Measurements from ENCODE around the gene SERAC1.

The SERAC1 gene

DNA sequence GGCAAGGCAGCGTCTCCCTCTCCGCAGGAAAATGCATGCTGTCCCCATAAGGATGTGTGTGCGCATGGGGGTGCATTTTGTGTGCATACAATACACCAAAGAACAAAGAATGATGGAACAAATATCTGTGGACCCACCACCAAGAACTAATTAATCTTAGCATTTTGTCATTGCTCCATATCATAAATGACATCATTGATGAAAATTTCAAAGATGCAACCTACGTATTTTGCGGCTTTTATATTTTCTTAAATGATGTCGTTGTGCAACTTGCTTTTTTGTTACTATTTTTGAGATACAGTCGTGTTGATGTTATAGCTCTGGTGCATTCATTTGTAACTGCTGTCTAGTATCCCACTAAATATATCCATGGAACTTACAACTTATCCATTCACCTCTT, 89.7 kb downstream of the SERAC1 start:
- DNase-seq (ENCODE audit: low spot score) = no peak

DNA sequence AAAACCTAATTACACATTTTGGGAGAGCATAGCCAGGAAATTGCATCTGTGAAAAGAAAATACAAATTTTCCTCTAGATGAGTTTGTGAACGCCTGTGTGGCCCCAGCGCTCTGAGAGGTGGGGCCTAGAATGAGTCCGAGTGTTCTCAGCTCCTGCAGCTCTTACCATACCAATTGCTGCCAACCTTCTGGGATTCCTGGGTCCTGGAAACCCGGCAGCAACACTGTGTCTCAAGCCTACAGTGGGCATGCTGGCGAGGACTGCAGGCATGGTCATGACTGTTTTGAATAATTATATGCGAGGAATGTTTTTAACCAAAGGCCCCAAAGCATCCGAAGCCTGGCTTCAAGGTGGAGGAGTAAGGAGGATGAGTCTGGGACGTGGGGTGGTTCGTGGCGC, 90.4 kb downstream of the SERAC1 start:
- DNase-seq (ENCODE audit: low spot score) = no peak

GRCh38 chr6:158076548-158076947, 91.5 kb downstream of the SERAC1 start:
- no peak for DNase-seq (ENCODE audit: low spot score)

- no peak for DNase-seq (ENCODE audit: low spot score)
These were observed 94.3 kb downstream of the SERAC1 start for GRCh38 chr6:158073776-158074175.

DNA sequence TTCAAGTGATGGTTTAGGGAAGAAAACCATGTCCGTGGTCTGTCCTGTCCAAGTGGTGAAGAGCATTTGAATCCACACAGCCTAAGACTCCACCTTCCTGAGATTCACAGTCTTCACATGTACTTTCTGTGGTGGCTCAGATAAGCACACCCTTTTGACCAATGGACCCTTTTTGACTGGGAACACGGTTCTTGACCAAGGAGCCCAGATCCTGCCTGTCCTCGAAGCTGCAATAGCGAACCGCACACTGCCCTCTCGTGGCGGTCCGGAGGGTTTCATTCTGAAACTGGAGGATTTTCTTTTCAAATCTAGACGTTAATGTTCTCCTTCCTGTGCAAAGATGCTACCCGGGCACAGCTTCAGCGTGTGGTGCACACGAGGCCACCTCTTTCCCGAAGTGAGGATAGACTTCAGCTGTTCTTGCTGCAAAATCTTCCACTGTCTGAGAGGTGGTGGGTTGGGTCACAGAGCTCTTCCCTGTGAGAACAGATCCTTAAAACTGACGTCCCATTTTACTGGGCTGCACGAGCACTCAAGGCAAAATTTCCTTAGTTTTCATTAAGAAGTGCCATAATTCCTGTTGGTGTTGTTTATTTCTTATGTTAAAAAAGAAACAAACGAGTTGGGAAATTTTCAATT, 95.9 kb downstream of the SERAC1 start:
- peak; percentile 80 for DNase-seq (ENCODE audit: low spot score)

DNA sequence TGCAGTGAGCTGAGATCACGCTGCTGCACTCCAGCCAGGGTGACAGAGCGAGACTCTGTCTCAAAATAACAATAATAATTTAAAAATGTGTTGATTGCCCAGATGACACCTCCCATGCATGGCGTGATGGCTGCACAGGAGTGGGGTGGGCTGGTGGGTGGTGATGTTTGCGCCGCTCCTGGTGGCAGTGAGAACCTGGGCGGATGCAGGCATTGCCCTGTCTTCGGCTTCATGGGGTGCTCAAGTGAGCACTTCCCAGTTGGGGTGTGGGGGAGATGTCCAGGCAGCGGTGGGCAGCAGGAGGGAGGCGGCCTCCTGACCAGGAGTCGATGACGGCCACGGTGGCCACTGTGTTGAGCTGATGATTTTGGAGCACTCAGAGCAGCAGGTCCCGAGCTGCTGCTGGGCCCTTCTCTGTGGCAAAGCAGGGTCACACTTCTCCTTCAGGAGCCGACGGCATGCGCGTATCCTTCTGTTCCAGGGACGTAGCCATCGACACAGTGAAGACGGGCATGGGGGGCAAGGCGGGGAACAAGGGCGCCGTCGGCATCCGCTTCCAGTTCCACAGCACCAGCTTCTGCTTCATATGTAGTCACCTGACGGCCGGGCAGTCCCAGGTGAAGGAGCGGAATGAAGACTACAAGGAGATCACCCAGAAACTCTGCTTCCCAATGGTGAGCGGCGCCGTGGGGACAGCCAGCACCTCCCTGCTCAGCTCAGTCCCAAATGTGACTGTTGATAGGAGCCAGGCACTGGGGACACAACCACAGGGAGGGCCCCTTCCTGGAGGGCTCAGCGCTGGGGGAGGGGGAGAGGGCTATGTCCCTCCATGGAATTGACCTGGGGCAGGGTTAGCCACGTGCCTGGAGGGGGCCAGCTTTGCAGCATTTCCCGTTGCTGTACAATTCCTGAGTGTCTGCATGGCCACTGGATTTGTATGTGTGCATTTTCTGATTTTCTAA, 96.7 kb downstream of the SERAC1 start:
- DNase-seq (ENCODE audit: low spot score) = no peak

- no peak for DNase-seq (ENCODE audit: low spot score)
These were observed 97.5 kb downstream of the SERAC1 start for GRCh38 chr6:158070513-158070912.

DNA sequence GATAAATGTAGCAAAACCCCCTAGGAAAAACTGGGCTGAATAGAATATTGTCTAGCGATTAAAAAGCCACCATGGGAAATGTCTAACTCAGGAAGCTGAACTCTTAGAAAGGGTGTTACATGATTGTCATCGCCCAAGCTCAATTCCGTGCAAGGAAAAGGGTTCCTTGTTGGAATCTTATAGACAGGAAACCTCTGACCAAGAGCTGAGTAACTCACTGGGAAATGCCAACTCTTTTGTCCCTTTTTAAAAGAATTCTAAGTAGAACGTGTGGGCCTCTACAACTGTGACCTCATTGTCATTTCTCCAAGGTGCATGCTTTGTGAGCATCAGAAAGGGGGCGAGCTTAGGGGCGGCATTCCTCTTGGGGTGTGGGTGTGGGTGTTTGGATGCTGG, 98.3 kb downstream of the SERAC1 start:
- DNase-seq (ENCODE audit: low spot score) = peak; percentile 31

- DNase-seq (ENCODE audit: low spot score) = peak; percentile 70
These were observed 98.9 kb downstream of the SERAC1 start for GRCh38 chr6:158068893-158069799.

DNA sequence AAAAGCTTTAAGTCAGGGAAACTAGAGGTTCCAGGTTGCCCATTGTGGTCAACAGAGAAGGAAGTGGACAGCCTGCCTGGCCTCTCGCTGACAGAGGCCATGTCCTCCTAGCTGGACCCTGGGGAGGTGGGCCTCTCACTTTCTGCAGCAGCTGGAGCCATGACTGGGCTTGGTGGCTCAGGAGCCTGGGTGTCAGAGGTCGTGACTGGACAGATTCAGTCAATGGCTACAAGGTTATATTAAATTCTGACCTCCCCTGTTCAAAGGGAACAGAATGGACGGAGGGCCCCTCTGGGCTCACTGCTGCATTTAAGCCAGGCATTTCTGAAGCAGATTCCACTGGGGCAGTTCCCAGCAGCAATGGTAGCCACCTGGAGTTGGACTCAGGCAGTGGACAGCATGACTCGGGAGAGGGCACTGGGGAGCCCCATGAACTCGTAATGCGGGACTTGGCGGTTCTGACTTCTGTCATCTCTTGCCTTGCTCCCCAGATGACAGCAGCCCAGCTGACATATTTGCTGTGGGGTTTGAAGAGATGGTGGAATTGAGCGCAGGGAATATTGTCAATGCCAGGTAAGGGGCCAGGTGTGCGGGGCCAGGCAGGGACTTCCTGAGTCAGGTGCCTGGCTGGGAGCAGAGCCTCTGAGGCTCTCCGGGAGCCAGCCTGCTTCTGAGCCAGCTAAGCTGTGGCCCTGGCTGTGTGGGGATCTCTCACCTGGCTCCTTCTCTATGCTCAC, 99.7 kb downstream of the SERAC1 start:
- no peak for DNase-seq (ENCODE audit: low spot score)

DNA sequence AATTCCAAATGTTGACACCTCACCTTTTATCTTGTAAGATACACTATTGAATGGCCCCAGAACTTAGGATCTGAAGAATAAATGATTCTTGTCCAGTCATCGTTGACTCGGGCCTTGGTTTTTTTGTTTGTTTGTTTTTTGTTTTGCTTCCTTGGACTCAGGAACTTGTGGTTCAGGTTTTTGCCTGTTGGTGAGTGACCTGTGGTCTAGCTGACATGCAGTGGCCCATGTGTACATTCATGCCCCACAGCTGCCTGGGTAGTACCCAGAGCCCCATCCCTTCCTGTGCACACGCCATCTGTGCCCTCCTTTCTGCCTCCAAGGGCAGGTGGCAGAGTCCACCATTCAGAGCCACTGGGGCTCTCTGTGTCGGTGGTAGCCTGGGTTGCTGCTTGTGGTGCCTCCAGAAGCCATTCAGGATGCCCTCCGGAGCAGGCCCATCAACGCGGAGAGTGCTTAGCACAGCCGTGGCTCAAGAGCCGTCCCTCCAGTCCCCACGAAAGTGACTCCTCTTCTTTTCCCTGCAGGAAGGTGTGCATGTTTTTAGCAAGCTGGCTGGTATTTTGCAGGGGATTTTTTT, 100.5 kb downstream of the SERAC1 start:
- DNase-seq (ENCODE audit: low spot score) = no peak

DNA sequence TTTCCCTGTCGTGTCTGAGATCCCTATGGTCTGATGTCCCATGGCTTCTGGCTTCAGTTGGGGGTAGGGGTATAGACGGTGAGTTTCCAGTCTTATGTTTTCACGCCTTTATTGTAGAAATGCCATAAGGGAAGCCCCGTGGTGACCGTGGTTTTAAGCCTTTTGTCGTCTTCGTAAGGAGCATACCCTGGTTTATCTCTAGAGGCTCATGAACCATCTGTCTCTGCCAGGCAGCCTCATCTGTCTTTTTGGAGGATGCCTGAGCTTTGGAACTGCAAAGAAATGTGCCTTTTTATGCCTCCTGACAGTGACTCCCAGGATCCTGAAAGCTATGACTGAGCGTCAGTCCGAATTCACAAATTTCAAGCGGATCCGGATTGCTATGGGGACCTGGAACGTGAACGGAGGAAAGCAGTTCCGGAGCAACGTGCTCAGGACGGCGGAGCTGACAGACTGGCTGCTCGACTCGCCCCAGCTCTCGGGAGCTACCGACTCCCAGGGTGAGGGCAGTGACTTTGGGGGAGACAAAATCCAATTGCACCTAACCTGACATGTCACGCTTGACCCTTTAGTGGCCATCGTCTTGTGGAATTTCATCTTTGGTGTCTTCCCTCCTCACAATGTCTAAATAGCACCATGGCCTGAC, 101.8 kb downstream of the SERAC1 start:
- DNase-seq (ENCODE audit: low spot score) = no peak

DNA sequence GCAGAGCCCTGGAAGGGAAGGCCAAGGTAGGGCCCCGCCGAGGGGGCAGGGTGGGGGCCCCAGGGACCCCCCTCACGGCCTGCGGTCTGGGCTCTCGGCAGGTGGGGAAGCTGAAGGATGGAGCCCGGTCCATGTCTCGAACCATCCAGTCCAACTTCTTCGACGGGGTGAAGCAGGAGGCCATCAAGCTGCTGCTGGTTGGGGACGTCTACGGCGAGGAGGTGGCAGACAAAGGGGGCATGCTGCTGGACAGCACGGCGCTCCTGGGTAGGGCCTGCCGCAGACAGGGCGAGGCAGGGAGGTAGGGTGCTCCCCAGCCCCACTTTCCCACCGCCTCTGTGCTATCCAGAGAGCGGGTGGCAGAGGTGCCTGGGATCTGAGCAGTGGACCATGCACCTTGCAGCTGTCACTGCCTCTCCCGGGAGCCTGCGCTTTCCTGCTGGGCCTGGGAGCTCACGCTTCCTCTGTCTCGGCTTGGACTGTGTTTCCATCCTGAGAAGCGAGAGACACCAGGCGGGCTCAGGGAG, 103.3 kb downstream of the SERAC1 start:
- no peak for DNase-seq (ENCODE audit: low spot score)

- DNase-seq (ENCODE audit: low spot score) = no peak
These were observed 104.3 kb downstream of the SERAC1 start for GRCh38 chr6:158063736-158064135.

DNA sequence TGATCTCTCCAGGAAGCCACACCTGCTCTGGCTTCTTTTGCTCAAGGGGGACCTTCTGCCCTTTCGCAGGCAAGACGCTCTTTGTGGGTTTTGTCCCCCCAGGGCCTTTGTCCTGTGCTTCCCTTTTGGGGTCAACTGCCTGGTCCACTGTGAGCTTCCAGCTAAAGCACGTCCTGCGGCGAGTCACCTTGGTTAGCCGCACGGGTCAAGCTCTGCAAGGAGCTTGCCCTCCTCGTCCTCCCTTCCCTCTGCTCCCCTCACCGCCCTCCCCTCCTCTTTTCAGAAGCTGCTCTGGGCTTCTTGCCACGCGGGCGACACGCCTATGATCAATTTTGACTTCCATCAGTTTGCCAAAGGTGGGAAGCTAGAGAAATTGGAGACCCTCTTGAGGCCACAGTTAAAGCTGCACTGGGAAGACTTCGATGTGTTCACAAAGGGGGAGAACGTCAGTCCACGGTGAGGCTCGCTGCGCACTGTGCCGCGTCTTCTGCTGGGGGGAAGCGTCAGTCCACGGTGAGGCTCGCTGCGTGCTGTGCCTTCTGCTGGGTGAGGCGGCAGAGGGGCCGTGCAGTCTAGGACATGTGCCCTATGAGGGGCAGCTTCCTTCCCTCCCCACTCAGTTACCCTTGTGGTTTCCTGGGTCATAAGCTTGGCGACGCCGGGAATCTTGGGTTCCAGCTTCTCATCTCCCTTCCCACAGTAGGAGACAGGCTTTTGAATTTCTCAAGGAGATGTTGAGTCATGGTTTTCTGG, 106.2 kb downstream of the SERAC1 start:
- no peak for DNase-seq (ENCODE audit: low spot score)

- no peak for DNase-seq (ENCODE audit: low spot score)
These were observed 106.7 kb downstream of the SERAC1 start for GRCh38 chr6:158061361-158061708.

- DNase-seq (ENCODE audit: low spot score) = peak; percentile 88
These were observed 107.4 kb downstream of the SERAC1 start for GRCh38 chr6:158060455-158061360.
